Nephron (organoid): ENCODE measurements around the gene IRX5.

Experiments used
- H3K27ac Mint-ChIP-seq, 3 experiments: 2 replicates each; pipeline ENCODE4 v1.8.0; 2020; ENCODE audit warnings: mixed read lengths in 3 of 3, mild to moderate bottlenecking in 2 of 3, moderate library complexity in 1 of 3
- H3K27me3 Mint-ChIP-seq: 2 replicates; pipeline ENCODE4 v1.8.0; 2021; ENCODE audit warnings: low read depth, mild to moderate bottlenecking, moderate library complexity, mixed read lengths
- H3K36me3 Mint-ChIP-seq: 2 replicates; pipeline ENCODE4 v1.8.0; 2020; ENCODE audit warnings: low read depth, mixed read lengths
- H3K4me1 Mint-ChIP-seq: 2 replicates; pipeline ENCODE4 v1.8.0; 2020; ENCODE audit warnings: mixed read lengths
- H3K4me3 Mint-ChIP-seq, 3 experiments: 2 replicates each; pipeline ENCODE4 v1.8.0; 2020; ENCODE audit warnings: mild to moderate bottlenecking in 3 of 3, mixed read lengths in 3 of 3, moderate library complexity in 2 of 3
- H3K9me3 Mint-ChIP-seq: 2 replicates; pipeline ENCODE4 v1.8.0; 2020; ENCODE audit warnings: mixed read lengths
- TF ChIP-seq, protein P1 (sequence below), 3 experiments: fragments of 200-600 bp; sonication (generic); IDR thresholded peaks; one replicate each; pipeline ENCODE4 v1.5.0; 2021; ENCODE audit warnings: antibody characterized with exemption in 3 of 3; ENCODE audit not compliant: unreplicated experiment in 3 of 3

Gene IRX5

DNA sequence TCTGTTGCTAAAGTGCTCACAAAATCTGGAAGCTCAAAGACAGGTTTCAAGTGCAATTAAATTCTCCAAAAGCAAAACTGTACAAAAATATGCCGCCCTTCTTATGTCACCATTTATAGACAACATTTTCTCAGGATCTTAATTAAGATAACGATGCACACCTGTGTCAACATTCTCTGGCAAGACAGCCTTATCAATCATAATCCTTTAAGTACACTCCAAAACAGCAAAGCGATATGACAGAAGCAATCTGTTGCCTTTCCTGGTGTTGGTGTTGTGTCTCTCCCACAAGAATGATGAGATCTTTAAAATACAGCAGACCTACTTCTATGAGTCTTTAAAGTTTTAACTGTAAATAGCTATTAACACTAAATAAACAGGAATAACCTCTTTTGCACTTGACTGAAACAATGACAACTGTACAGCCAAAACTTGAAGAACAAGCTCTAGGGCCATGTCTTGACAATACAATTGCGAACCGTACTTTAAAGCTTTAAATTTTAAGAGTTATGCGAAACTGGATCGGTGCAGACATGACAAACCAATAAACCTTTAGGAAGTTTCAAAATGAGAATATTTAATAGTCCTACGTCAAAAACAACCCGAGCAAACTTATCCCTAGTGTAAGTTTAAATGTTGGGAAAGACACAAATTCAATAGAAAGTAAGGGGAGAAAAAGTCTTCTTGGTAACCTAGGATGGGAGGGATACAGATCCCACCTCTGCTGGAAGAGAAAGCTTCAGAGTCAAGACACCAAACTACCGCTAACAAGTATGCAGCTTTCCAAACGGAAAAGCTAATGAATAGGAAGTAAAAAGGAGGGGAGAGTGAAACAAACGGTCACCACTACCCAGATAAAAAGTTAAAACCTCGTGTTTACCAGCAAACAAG, 3.3 kb upstream of the IRX5 start:
- Mint-ChIP-seq H3K9me3 (no peaks in the 10 kb centered on the region), H3K4me3 (peak overlapping the region; percentile 87 to 88 (median 87)), H3K4me1 (peaks cover 22% of the 10 kb centered on the region), H3K27me3 (peaks cover 83% of the 10 kb centered on the region), H3K36me3 (peaks cover under 1% of the 10 kb centered on the region), H3K27ac (peak overlapping the region in 1 of 3 experiments; percentile 60)
- TF ChIP-seq, protein P1, sequence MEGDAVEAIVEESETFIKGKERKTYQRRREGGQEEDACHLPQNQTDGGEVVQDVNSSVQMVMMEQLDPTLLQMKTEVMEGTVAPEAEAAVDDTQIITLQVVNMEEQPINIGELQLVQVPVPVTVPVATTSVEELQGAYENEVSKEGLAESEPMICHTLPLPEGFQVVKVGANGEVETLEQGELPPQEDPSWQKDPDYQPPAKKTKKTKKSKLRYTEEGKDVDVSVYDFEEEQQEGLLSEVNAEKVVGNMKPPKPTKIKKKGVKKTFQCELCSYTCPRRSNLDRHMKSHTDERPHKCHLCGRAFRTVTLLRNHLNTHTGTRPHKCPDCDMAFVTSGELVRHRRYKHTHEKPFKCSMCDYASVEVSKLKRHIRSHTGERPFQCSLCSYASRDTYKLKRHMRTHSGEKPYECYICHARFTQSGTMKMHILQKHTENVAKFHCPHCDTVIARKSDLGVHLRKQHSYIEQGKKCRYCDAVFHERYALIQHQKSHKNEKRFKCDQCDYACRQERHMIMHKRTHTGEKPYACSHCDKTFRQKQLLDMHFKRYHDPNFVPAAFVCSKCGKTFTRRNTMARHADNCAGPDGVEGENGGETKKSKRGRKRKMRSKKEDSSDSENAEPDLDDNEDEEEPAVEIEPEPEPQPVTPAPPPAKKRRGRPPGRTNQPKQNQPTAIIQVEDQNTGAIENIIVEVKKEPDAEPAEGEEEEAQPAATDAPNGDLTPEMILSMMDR (IDR thresholded peaks at IDR 0.05; ENCODE audit: unreplicated experiment in 3 of 3): no peak

- Mint-ChIP-seq H3K27ac (peak overlapping the region in 2 of 3 experiments; percentile 0 to 60), H3K9me3 (no peaks in the 10 kb centered on the region), H3K4me1 (peaks cover 22% of the 10 kb centered on the region), H3K36me3 (peaks cover 4% of the 10 kb centered on the region), H3K27me3 (peaks cover 82% of the 10 kb centered on the region), H3K4me3 (peak overlapping the region; percentile 87 to 88 (median 87))
- TF ChIP-seq, protein P1 (IDR thresholded peaks at IDR 0.05; ENCODE audit: unreplicated experiment in 3 of 3): no peak
Observed at GRCh38 chr16:54928016-54928356, 2.7 kb upstream of the IRX5 start.

DNA sequence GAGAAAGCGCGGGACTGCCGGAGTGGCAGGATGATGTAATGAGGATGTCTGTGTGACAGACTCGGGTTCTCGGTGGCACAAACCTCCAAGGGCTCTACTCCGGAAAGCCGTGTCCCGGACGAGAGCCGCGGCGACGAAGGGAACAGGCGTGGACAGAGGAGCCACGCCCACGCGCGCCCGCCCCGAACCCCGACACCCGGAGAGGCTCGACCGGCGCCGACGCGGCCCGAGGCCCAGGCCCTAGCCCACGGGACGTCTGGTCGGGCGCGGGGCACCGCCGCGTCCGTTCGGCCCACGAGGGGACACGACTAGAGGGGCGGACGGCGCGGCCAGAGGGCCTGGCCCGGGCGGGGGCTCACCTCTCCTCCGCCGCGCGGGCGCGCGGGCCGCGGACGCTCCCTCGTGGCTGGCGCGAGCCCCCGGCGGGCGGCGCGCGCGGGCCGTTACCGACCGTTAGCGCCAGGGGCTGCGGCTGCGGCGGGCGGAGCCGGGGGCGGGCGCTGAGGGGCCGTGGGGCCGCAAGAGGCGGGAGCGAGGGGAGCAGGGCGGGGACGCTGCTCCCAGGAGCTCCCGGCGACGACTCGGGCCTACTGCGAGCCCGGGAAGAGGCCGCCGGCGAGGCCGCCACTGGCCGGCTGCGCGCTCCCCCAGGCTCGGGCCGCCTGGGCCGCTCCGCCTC, 2.1 kb upstream of the IRX5 start:
- peak overlapping the region; percentile 87 to 94 (median 93) for H3K4me3 Mint-ChIP-seq
- peaks cover 23% of the 10 kb centered on the region for H3K4me1 Mint-ChIP-seq
- peak overlapping the region in 2 of 3 experiments; percentile 0 to 60 for H3K27ac Mint-ChIP-seq
- peaks cover 82% of the 10 kb centered on the region for H3K27me3 Mint-ChIP-seq
- TF ChIP-seq, protein P1 (IDR thresholded peaks at IDR 0.05; ENCODE audit: unreplicated experiment in 3 of 3): no peak
- H3K9me3 Mint-ChIP-seq: no peaks in the 10 kb centered on the region
- peaks cover 5% of the 10 kb centered on the region for H3K36me3 Mint-ChIP-seq

GRCh38 chr16:54929090-54930004, 1.3 kb upstream of the IRX5 start:
- H3K4me1 Mint-ChIP-seq: peaks cover 28% of the 10 kb centered on the region
- peaks cover 84% of the 10 kb centered on the region for H3K27me3 Mint-ChIP-seq
- TF ChIP-seq, protein P1 (IDR thresholded peaks at IDR 0.05; ENCODE audit: unreplicated experiment in 3 of 3): no peak
- peaks cover 9% of the 10 kb centered on the region for H3K36me3 Mint-ChIP-seq
- no peaks in the 10 kb centered on the region for H3K9me3 Mint-ChIP-seq
- H3K4me3 Mint-ChIP-seq: peak overlapping the region; percentile 88 to 94 (median 93)
- peak overlapping the region in 2 of 3 experiments; percentile 23 to 71 for H3K27ac Mint-ChIP-seq

GRCh38 chr16:54930869-54931119, 129 bp downstream of the IRX5 start:
- Mint-ChIP-seq H3K36me3 (peaks cover 17% of the 10 kb centered on the region), H3K27ac (peak overlapping the region in 1 of 3 experiments; percentile 77), H3K4me3 (peak overlapping the region; percentile 88 to 94 (median 93)), H3K27me3 (peaks cover 88% of the 10 kb centered on the region), H3K4me1 (peaks cover 35% of the 10 kb centered on the region), H3K9me3 (no peaks in the 10 kb centered on the region)
- TF ChIP-seq, protein P1 (IDR thresholded peaks at IDR 0.05; ENCODE audit: unreplicated experiment in 3 of 3): no peak
